K562 (cell line): ENCODE results near the gene ARHGEF17.

Experiments
- RAD21 ChIP-seq, 2 experiments: fragments of 250-450 bp in 1 of 2; fragments of 450-650 bp in 1 of 2; sonication (Bioruptor Pico) in 1 of 2; formaldehyde crosslinking in 1 of 2; IDR thresholded peaks in 1 of 2; conservative IDR thresholded peaks in 1 of 2; 2 replicates each; pipeline versions ENCODE4 v1.4.0 to v1.8.0; 2020 to 2022; ENCODE audit warnings: mild to moderate bottlenecking in 2 of 2, moderate library complexity in 1 of 2
- SMARCB1 ChIP-seq: IDR thresholded peaks from 2 replicates; pipeline ENCODE4 v1.6.1; 2011; ENCODE audit warnings: improper control_type of control experiment, low read depth; ENCODE audit not compliant: insufficient read length

DNA sequence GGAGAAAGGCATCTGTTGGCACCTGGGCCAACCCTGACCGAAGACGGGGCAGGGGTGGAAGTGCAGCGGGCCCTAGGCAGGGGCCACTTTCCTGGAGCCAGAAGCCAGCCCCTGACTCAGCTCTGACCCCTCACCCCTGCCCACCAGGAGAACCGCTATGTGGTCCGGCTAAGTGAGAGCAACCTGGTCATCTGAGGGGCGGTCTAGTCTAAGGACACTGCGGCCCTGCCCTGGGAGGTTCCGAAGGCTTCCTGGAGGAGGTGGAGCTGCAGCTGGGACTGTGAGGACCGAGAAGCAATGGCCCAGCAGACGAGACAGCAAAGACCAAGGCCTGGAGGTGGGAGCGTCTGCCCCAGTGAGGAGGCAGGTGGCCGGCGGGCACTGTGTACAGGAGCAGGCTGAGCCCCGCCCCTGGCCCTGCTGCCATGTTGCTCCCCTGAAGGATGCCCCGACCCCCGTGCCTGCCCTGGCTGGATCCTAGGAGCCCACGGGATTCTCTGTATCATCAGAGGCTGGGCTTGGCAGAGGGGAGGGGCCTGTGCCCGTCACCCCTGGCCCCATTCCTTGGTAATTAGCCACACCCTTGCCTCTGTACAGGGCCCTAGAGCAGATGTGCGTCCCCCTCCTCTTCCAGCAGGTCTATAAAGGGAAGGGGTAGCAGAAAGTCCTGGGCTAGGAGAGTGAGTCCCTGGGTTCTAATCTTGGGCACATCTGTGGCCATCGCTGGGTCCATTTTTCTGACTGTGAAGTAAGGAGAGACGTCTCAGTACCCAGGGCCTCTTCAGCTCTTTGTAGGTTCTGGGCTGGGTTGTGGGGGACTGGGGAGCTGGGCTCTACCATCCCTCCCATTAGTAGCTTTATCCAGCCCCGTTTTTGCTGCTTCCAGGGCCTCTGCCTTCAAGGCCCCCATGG, 87.5 kb downstream of the ARHGEF17 start:
- TF ChIP-seq RAD21 (CRISPR knock-in tag; conservative IDR thresholded peaks at IDR 0.05 in 1 of 2, IDR thresholded peaks at IDR 0.05 in 1 of 2) = no peak
- no peak for TF ChIP-seq SMARCB1
